GM21737 (cell line): ENCODE results near the gene CACNA1H.
"Not testable (repeated sequence)": the region's sequence is repeated elsewhere in the genome, so short reads cannot be mapped to it uniquely, and the experiment has no call there.

Experiments
- ATAC-seq: cut with Tn5 transposase; IDR thresholded peaks from one replicate; pipeline ENCODE4 v1.9.1; 2021; ENCODE audit warnings: mild to moderate bottlenecking, moderate library complexity; ENCODE audit not compliant: unreplicated experiment

Gene CACNA1H

DNA sequence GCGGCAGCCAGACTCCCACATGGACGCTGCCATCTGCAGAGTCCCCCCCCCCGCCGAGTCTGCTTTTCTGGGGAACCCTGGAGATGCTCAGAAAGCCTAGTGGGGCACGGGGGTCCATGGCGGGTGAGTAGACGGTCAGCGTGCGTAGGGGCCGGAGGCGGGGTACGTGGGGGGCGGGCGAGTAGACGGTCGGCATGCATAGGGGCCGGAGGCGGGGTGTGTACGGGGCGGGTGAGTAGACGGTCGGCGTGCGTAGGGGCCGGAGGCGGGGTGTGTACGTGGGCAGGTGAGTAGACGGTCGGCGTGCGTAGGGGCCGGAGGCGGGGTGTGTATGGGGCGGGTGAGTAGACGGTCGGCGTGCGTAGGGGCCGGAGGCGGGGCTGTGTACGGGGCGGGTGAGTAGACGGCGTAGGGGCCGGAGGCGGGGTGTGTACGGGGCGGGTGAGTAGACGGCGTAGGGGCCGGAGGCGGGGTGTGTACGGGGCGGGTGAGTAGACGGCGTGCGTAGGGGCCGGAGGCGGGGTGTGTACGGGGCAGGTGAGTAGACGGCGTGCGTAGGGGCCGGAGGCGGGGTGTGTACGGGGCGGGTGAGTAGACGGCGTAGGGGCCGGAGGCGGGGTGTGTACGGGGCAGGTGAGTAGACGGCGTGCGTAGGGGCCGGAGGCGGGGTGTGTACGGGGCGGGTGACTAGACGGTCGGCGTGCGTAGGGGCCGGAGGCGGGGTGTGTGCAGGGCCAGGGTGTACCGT, 32.7 kb downstream of the CACNA1H start:
- ATAC-seq = not testable (repeated sequence)

DNA sequence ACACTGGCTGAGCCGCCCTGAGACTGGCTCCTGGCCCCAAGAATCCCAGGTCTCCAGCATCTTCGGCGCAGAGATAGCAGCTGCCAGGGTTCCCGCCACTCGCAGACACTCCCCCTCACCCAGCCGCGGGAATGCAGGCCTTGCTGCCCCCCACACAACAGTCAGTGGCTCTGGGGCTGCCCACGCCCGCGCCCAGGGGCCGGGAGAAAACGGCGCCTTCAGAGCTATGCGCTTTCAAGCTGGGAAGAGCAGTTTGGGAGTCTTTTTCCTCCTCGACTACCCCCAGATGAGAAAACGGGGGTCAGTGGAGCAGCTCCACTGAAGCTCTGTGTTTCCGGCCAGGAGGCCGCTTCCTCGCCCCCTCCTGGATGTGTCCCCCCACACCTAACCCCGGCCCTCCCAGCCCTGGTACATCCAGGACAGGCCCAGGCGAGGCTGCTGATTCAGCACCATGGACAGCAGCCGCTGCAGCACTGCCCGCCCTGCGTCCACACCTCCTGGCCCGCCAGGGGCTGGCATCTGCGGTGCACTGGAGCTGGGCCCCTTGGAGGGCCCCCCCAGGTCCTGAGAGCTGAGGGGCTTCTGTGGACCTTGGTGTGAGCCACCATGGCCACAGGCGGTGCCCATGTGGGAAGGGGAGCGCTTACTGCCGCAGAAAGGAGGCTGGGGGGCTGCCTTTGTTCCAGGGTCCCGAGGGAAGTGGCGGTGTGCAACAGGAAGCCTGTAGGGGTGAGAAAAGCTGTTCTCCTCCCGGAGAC, 35.7 kb downstream of the CACNA1H start:
- no peak for ATAC-seq

DNA sequence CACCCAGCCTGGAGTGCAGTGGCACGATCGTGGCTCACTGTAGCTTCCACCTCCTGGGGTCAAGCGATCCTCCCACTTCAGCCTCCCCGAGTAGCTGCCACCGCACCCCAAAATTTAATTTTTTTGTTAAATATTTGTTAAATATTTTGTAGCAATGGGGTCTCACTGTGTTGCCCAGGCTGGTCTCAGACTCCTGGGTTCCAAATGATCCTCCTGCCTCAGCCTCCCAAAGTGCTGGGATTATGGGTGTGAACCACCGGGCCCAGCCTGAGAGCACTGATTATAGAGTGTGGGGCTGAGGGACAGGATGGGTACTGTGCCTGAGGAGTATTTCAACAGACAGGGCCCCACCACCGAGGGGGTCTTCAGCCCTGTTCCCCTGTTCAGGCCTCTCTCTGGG, 36.5 kb downstream of the CACNA1H start:
- no peak for ATAC-seq

DNA sequence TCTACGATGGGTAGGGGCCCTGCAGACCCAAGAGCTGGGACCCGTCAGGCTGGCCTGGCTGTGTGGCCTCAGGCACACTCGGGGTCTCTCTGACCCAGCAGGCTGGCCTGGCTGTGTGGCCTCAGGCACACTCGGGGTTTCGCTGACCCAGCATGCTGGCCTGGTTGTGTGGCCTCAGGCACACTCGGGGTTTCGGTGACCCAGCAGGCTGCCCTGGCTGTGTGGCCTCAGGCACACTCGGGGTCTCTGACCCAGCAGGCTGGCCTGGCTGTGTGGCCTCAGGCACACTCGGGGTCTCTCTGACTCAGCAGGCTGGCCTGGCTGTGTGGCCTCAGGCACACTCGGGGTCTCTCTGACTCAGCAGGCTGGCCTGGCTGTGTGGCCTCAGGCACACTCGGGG, 37.9 kb downstream of the CACNA1H start:
- not testable (repeated sequence) for ATAC-seq

DNA sequence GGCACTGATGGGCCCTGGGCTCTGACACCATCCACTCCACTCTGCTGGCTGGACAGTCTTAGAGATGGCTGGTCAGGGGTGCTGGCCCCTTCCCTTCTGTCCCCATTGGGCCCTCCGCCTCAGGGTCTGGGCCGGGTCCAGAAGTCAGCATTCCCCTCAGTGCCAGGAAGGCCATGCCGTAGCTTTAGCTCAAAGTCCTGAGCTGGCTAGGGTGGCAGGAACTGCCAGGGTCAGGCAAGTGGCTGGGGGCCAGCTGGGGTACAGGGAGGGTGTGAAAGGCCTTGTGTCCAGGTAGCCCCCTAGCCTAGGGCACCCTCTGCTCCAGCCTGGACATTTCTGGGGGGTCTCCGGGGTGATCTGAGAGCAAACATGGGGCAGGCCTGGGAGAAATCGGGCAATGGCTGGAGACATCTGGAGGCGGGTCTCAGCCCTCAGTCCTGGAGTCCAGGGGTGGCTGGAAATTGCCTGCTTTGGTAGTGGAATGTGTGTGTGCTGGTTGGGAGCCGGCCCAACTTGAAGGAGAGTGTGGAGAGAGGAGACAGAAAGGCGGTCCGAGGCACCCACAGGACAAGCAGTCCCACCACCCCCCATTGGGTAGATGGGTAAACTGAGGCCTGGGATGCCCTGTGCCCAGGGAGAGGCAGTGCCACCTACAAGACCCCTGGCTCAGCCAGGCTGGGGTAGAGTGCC, 39.6 kb downstream of the CACNA1H start:
- ATAC-seq = no peak

DNA sequence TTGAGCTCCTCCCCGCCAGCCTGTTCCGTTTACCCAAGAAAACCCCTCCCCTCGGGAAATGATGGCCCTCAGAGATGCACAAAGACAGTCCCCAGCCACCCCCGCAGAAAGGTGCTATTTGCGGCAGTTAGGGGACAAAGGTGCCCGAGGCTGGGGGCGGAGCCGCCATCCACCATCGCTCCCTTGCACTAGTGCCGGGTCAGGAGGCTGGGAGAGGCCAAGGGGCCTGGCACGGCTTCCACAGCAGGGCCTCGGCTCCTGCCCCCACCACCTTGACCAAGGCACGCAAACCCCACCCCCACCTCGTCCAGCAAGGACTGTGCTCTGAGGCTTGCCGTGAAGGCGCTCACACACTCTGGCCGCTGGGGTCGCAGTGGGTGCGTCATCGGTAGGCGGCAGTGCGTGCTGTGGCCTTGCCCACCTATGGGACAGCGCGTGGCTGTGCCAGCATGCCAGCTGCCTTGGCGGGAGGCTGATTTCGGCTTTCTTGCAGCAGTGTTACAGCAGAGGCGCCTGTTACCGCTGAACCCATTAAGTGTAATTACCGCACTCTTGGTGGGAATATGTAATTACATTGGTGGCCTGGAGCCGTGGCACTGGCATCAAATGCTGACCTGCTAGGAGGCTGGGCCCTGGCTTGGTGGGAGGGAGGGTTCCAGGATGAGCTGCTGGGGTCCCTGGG, 40.4 kb downstream of the CACNA1H start:
- ATAC-seq = no peak

DNA sequence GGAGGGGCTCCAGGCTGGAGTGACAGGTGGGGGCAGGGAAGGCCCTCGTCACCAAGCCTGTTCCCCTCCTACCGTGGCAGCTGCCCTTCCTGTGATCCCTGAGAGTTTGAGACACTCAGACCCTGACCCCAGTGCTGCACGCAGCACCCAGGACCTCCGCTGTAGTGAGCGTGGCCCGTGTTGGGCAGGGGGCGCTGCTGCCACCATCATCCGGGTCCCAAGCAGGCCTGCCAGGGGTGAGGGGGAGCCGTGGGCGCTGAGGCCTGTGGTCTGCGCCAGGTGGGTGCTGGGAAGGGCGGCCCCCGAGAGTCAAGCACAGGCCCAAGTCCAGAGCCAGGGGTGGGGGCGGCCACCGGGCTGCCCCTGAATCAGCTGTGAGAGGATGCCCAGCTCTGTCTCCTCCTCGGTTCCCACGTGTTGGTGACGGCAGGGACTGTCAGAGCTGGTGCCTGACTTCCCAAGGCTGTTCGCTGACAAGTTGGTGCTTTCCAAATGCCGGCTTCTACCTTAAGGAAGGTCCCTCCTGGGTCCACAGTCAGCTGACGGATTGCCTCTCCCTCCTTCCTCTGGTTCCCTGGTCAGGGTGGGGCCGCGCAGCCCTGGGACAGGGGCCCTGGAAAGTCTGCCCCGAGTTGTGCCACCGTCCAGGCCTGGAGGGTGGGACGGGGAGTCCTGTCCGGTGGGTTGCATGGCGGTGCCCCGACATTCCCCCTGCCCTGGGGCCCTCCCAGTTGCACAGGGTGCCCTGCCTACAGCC, 41.1 kb downstream of the CACNA1H start:
- no peak for ATAC-seq

DNA sequence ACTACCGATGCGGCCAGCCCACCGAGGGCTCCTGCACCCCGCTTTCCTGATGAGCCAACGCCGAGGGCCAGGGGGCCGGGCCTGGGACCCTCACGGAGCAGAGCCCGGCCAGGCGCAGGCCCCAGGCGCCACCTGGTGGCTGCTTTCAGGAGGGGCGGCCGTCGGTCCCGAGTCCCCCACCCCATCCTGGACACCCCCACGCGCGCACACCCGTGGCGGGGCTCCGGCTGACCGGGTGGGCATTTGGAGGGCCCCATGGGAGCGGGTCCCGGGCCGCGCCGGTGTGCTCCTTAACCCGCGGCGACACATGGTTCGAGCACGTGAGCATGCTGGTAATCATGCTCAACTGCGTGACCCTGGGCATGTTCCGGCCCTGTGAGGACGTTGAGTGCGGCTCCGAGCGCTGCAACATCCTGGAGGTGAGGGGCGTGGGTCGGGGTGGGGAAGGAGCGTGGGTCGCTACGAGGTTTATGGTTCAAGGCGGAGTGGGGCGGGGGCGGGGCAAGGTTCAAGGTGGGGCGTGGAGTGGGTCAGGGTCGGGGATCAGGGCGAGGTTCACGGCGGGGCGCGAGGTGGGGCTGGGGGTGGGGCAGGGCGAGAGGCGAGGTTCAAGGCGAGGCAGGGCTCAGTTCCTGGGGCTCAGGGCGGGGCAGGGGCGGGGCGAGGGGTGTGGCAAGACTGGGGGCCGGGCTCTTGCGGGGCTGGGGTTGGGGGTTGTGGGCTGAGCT, 41.9 kb downstream of the CACNA1H start:
- ATAC-seq = no peak

DNA sequence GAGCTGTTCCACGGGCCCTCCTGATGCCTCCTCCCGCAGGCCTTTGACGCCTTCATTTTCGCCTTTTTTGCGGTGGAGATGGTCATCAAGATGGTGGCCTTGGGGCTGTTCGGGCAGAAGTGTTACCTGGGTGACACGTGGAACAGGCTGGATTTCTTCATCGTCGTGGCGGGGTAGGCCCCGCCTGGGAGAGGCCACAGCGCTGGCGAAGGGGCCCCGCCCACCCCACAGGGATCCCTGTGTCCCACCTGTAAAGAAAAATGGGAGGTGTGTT, 42.4 kb downstream of the CACNA1H start:
- ATAC-seq = no peak

DNA sequence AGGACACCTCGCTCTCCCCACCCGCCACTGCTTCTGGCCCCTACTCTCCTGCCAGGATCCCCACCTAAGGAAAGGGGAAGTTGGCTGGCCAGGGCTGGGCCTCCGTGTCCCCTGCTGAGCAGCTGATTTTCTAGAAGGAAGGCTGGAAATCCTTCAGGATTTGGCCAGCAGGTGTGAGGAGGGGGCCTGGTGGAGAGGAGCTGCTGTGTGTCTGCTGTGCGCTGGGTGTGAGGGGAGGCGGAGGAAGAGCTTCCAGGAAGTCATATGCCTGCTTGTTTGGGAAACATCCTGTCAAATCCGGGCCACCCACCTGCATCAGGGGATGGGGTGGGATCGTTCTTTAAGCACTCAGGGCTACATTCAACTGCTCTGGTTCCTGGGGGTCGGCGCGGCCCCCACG, 43.6 kb downstream of the CACNA1H start:
- no peak for ATAC-seq

DNA sequence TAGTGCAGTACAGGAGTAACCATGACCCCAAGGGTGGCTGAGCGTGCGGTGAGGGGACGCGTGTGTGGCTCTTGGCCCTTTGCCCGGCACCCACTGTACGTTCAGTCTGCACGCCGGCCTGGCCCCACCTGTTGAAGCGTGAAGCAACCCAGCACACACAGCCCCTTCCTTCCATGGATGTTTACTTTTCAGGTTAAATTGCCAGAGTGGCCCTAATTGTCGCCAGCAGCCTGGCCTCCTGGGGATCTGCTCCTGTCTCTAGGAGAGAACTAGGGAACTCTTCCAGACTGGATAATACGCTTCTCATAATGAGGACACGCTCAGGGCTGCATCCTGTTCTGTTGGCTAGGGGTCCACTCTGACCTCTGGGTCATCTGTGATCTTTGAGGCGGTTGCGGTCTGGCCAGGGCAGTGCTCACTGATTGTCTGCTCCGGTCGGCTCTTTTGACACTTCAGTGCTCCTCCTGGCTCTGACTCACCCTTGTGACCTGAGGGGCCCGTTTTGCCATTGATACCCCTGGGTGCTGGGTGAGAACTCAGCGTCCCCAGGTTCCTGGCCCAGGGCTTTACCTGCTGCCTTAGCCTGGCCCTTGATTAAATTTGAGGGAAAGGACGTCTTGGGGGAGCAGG, 44.4 kb downstream of the CACNA1H start:
- no peak for ATAC-seq

DNA sequence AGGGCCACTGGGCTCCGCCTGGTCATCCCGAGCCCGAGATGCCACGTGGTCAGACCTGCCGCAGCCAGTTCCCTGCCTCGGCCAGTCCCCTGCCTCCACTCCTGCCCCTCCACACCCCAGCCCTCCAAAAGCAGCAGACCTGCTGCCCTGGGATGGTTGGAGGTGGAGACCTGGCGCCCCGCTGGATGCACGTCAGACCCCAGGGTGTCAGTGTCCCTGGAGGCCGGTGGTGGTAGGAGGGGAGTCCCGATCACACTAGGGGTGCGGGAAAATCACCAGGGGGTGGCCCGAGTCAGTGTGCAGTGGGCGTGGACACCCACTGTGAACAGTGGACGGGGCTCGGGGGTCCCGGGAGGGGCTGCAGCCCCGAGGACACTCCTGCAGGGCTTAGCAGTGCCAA, 45.3 kb downstream of the CACNA1H start:
- no peak for ATAC-seq

DNA sequence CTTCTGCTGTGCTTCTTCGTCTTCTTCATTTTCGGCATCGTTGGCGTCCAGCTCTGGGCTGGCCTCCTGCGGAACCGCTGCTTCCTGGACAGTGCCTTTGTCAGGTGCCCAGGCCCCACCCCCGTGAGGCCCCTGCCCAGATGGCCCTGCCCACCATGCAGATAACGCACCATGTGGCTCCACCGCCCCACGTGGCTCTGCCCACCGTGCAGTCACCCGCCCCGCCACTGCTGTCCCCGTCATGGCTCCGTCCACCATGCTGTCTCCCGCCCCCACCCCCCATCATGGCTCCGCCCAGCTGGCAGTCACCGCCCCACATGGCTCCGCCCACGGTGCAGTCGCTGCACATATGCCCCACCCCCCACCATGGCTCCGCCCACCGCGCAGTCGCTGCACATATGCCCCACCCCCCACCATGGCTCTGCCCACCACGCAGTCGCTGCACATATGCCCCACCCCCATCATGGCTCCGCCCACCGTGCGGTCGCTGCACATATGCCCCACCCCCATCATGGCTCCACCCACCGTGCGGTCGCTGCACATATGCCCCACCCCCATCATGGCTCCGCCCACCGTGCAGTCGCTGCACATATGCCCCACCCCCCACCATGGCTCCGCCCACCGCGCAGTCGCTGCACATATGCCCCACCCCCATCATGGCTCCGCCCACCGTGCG, 45.9 kb downstream of the CACNA1H start:
- ATAC-seq = not testable (repeated sequence)

DNA sequence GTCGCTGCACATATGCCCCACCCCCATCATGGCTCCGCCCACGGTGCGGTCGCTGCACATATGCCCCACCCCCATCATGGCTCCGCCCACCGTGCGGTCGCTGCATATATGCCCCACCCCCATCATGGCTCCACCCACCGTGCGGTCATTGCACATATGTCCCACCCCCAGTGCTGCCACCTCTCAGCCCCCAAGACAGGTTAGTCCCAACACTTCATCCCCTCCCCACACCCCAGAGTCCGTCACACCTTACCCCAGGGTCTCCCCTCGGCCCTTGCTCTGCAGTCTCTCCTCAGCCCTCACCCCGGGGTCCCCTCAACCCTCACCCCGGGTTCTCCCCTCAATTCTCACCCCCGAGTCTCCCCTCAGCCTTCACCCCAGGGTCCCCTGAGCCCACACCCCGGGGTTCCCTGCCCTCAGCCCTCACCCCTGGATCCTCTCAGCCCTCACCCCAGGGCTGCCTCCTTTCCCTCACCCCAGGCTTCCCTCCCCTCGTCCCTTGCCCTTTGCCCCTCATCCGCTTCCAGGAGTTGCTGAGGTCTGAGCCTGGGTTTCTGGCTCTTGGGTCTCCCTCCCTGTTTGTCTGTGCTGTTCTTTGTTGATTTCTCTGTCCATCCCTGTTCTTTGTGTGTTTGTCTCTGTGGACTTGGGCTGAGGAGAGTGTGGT, 46.6 kb downstream of the CACNA1H start:
- no peak for ATAC-seq

DNA sequence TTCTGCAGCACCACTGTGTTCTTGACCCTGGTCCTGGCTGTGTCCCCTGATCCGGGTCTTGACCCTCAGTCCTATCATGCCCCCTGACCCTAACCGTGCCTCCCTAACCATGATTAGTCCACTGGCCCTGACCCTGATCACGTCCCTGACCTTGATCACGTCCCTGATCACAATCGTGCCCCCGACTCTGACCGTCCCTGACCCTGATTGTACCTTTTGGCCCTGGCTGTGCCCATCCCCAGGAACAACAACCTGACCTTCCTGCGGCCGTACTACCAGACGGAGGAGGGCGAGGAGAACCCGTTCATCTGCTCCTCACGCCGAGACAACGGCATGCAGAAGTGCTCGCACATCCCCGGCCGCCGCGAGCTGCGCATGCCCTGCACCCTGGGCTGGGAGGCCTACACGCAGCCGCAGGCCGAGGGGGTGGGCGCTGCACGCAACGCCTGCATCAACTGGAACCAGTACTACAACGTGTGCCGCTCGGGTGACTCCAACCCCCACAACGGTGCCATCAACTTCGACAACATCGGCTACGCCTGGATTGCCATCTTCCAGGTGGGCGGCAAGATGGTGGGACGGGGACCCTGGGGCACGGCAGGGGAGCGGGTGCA, 47.2 kb downstream of the CACNA1H start:
- no peak for ATAC-seq

DNA sequence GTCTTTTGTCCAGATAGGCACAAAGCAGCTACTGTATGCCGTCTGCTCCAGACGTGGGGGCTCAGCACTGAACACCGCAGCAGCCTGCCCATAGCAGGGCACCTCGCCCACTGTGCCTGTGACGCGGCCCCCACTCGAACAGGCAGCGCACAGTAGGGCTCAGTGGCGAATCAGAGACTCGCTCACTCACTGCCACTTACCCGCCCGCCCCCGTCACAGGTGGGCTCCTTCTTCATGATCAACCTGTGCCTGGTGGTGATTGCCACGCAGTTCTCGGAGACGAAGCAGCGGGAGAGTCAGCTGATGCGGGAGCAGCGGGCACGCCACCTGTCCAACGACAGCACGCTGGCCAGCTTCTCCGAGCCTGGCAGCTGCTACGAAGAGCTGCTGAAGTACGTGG, 48.5 kb downstream of the CACNA1H start:
- no peak for ATAC-seq

DNA sequence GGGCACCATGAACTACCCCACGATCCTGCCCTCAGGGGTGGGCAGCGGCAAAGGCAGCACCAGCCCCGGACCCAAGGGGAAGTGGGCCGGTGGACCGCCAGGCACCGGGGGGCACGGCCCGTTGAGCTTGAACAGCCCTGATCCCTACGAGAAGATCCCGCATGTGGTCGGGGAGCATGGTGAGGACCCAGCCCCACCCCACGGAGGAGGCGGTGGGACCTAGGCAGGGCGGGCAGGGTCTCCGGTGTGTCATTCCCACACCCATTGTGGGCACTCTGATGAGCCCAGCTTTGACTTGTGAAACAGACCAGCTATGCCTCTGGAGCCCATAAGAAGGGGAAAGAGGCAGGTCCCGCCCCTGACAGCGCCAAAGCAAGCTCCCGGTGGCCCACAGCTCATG, 49.4 kb downstream of the CACNA1H start:
- no peak for ATAC-seq

DNA sequence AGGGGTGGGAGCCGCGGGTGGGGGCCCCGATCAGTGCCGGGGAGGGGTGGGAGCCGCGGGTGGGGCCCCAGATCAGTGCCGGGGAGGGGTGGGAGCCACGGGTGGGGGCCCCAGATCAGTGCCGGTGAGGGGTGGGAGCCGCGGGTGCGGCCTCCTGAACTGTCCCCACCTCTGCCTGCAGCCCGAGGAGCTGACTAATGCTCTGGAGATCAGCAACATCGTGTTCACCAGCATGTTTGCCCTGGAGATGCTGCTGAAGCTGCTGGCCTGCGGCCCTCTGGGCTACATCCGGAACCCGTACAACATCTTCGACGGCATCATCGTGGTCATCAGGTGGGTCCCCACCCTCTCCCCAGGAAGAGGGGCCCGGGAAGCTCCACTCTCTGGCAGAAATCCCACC, 52.0 kb downstream of the CACNA1H start:
- no peak for ATAC-seq
